ENCODE measurements around the gene ZNHIT1.

DNA sequence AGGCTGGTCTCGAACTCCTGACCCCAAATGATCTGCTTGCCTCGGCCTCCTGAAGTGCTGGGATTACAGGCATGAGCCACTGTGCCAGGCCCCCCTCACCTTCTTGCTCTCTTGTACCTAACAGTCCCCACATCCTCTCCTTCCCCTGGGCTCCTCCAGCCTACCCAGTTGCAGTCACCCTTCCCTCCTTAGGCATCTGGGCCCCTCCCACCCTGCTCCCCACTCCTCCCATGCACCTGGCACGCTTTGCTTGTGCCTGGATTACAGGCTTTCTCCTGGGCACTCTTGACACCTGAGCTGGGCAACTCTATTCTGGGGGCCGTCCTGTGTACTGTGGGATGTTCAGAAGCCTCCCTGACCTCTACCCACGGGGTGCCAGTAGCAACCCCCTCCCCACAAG lies 16.7 kb downstream of the ZNHIT1 start:
- TF ChIP-seq POLR2A (IDR thresholded peaks at IDR 0.05; ENCODE audit: low read depth) (no peak), CTCF (IDR thresholded peaks at IDR 0.05) (no peak), POLR2AphosphoS5 (IDR thresholded peaks at IDR 0.05) (no peak), EP300 (IDR thresholded peaks at IDR 0.05) (no peak)
